ENCODE measurements around the gene SRRT.

SRRT gene

DNA sequence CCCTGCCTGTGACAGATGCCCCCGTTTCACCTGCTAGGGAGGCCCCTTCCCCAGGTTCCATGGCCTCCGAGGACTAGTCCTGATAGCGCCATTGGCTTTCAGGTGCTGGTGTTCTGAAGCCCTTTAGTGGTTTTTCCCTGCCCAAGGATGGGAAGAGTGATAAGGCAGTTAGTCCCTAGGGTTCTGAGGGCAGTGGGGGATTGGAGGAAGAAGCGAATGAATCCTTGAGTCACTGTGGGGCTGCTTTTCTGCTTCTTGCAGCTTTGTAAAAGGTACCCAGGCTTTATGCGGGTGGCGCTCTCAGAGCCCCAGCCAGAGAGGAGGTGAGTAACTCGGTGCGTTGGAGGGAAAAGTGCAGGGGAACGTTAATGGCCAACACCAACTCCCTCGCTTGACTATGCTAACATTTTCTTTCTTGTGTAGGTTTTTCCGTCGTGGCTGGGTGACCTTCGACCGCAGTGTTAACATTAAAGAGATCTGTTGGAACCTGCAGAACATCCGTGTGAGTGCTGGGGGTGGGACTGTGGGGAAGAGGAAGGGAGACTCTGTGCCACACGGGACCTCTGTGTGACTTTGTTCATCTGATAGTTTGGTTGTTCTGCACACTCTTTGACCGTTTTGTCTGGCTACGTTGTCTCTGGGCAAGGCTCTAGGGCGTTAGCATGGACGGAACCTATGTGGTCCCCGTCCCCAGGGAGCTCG is 10.7 kb downstream of the SRRT start (continued):
- TF ChIP-seq, protein P1, sequence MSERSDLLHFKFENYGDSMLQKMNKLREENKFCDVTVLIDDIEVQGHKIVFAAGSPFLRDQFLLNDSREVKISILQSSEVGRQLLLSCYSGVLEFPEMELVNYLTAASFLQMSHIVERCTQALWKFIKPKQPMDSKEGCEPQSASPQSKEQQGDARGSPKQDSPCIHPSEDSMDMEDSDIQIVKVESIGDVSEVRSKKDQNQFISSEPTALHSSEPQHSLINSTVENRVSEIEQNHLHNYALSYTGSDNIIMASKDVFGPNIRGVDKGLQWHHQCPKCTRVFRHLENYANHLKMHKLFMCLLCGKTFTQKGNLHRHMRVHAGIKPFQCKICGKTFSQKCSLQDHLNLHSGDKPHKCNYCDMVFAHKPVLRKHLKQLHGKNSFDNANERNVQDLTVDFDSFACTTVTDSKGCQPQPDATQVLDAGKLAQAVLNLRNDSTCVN (tag by site-specific recombination; optimal IDR thresholded peaks at IDR 0.05): no peak
- TF ChIP-seq ZNF10 (tag by site-specific recombination; IDR thresholded peaks at IDR 0.05) (0 out of 2 replicates have a peak, but pooled peaks have one; percentile 23), ZNF510 (tag by site-specific recombination; IDR thresholded peaks at IDR 0.05; ENCODE audit: insufficient replicate concordance) (no peak), EGR2 (tag by site-specific recombination; IDR thresholded peaks at IDR 0.05; ENCODE audit: low read depth) (peak; percentile 23; the same call in 1 of the 2 replicates), ZNF169 (tag by site-specific recombination; IDR thresholded peaks at IDR 0.05) (no peak), ZNF621 (tag by site-specific recombination; IDR thresholded peaks at IDR 0.05) (no peak), ZNF155 (tag by site-specific recombination; IDR thresholded peaks at IDR 0.05) (no peak), ZNF560 (tag by site-specific recombination; IDR thresholded peaks at IDR 0.05; ENCODE audit: borderline replicate concordance) (no peak), ZNF366 (tag by site-specific recombination; conservative IDR thresholded peaks at IDR 0.05) (0 out of 2 replicates have a peak, but pooled peaks have one; percentile 14)
- TF ChIP-seq, protein P2, sequence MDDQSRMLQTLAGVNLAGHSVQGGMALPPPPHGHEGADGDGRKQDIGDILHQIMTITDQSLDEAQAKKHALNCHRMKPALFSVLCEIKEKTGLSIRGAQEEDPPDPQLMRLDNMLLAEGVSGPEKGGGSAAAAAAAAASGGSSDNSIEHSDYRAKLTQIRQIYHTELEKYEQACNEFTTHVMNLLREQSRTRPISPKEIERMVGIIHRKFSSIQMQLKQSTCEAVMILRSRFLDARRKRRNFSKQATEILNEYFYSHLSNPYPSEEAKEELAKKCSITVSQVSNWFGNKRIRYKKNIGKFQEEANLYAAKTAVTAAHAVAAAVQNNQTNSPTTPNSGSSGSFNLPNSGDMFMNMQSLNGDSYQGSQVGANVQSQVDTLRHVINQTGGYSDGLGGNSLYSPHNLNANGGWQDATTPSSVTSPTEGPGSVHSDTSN (CRISPR knock-in tag; IDR thresholded peaks at IDR 0.05): no peak
- TF ChIP-seq, protein P3, sequence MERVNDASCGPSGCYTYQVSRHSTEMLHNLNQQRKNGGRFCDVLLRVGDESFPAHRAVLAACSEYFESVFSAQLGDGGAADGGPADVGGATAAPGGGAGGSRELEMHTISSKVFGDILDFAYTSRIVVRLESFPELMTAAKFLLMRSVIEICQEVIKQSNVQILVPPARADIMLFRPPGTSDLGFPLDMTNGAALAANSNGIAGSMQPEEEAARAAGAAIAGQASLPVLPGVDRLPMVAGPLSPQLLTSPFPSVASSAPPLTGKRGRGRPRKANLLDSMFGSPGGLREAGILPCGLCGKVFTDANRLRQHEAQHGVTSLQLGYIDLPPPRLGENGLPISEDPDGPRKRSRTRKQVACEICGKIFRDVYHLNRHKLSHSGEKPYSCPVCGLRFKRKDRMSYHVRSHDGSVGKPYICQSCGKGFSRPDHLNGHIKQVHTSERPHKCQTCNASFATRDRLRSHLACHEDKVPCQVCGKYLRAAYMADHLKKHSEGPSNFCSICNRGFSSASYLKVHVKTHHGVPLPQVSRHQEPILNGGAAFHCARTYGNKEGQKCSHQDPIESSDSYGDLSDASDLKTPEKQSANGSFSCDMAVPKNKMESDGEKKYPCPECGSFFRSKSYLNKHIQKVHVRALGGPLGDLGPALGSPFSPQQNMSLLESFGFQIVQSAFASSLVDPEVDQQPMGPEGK (tag by site-specific recombination; IDR thresholded peaks at IDR 0.05): 0 out of 2 replicates have a peak, but pooled peaks have one; percentile 17

DNA sequence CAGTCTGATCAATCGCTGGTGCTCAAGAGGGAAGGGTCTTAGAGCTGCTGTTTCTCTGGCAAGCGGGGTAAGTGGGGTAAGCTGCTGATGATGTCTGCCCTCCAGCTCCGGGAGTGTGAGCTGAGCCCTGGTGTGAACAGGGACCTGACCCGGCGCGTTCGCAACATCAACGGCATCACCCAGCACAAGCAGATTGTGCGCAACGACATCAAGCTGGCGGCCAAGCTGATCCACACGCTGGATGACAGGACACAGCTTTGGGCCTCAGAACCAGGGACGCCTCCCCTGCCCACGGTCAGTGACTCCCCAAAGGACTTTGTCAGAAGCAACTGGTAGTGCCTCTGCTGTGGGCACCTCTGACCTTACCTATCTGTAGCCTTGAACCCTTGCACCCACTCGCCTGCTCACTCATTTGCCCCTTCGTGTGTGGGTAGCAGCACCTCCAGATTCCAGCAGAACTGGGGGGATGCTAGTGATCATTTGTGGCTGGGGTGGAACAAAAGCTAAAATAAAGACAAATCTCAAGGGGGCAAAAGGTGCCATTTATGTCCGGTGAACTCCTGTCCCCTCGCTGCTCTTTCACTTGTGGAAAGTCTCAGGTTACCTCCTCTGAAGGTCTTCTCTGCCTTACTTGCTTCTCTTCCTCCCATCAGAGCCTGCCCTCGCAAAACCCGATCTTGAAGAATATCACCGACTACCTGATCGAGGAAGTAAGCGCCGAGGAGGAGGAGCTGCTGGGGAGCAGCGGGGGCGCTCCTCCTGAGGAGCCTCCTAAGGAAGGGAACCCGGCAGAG is 11.4 kb downstream of the SRRT start:
- Histone ChIP-seq H3K36me3 (ENCODE audit: control insufficient read depth in 2 of 2, insufficient read depth in 1 of 2, low read length in 2 of 2) (peaks cover 26 to 74% of the 10 kb centered on the region in 2 experiments), H3K4me3 (ENCODE audit: low read depth, low read length) (no peak overlapping the region), H3K9me3 (ENCODE audit: control insufficient read depth, insufficient read depth, low read depth, low read length) (no peaks in the 10 kb centered on the region), H3K27ac (ENCODE audit: extremely low read depth, low read depth, low read length) (peak overlapping the region; percentile 94), H3K4me1 (ENCODE audit: control insufficient read depth, insufficient read depth, low read length) (peaks cover 4% of the 10 kb centered on the region; the same call in 1 of the 2 replicates)
- 0 out of 2 replicates have a peak, but pooled peaks have one; percentile 19 for TF ChIP-seq ZNF600 (tag by site-specific recombination; IDR thresholded peaks at IDR 0.05)
- peak; percentile 34 for TF ChIP-seq ZFHX2 (tag by site-specific recombination; conservative IDR thresholded peaks at IDR 0.05)
- TF ChIP-seq SCRT2 (tag by site-specific recombination; IDR thresholded peaks at IDR 0.05): peak; percentile 71
- TF ChIP-seq ZBTB17 (tag by site-specific recombination; IDR thresholded peaks at IDR 0.05): peak; percentile 38; the same call in 1 of the 2 replicates
- TF ChIP-seq, protein P4, sequence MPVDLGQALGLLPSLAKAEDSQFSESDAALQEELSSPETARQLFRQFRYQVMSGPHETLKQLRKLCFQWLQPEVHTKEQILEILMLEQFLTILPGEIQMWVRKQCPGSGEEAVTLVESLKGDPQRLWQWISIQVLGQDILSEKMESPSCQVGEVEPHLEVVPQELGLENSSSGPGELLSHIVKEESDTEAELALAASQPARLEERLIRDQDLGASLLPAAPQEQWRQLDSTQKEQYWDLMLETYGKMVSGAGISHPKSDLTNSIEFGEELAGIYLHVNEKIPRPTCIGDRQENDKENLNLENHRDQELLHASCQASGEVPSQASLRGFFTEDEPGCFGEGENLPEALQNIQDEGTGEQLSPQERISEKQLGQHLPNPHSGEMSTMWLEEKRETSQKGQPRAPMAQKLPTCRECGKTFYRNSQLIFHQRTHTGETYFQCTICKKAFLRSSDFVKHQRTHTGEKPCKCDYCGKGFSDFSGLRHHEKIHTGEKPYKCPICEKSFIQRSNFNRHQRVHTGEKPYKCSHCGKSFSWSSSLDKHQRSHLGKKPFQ (tag by site-specific recombination; IDR thresholded peaks at IDR 0.05): peak; percentile 97
- TF ChIP-seq ZNF394 (tag by site-specific recombination; IDR thresholded peaks at IDR 0.05; ENCODE audit: borderline replicate concordance): peak; percentile 40; the same call in 1 of the 2 replicates
- no peak for TF ChIP-seq ZNF311 (tag by site-specific recombination; IDR thresholded peaks at IDR 0.05; ENCODE audit: borderline replicate concordance)
- no peak for TF ChIP-seq ZXDB (tag by site-specific recombination; IDR thresholded peaks at IDR 0.05)
- ChIA-PET CTCF (interaction anchor here (0.6 to 0.9 kb wide), 2 partner anchors 59 to 167 kb away, joined by 3 to 5 read pairs; partner anchors contain the start of gene EPHB4), POLR2A (interaction anchor here (1.4 to 8.7 kb wide), 3 partner anchors 9 to 200 kb away, joined by 4 to 198 read pairs (median 5); partner anchors contain the start of genes POP7 and SRRT)

Data from HEK293 (cell line).